ENCODE results near the gene ATP5MG.

Gene ATP5MG

GRCh38 chr11:118417801-118418200 is 16.4 kb downstream of the ATP5MG start:
- Histone ChIP-seq H3K27me3 (ENCODE audit: control insufficient read depth, low read length) (no peaks in the 10 kb centered on the region), H3K9me3 (ENCODE audit: control insufficient read depth, insufficient read depth, low read length) (no peaks in the 10 kb centered on the region), H3K9me2 (replicated peaks; ENCODE audit: control insufficient read depth, low read length) (no peaks in the 10 kb centered on the region), H3K4me1 (ENCODE audit: control insufficient read depth, low read length) (peaks cover 76% of the 10 kb centered on the region), H3K36me3 (ENCODE audit: control insufficient read depth, low read length) (peaks cover 13% of the 10 kb centered on the region), H3K27ac (ENCODE audit: low read depth, low read length) (no peak overlapping the region), H3K4me3 (ENCODE audit: low read length) (no peak overlapping the region), H3K79me2 (ENCODE audit: control insufficient read depth, low read length) (no peaks in the 10 kb centered on the region), H4K20me1 (ENCODE audit: control insufficient read depth, insufficient read depth, low read depth, low read length) (no peaks in the 10 kb centered on the region), H3F3A (ENCODE audit: control insufficient read depth, insufficient read depth) (peaks cover 17% of the 10 kb centered on the region), H3K4me2 (ENCODE audit: low read length) (no peak overlapping the region)
- no peak for TF ChIP-seq EZH2phosphoT487 (IDR thresholded peaks at IDR 0.05; ENCODE audit: borderline replicate concordance, low read length)
- no peak for TF ChIP-seq CTCF (IDR thresholded peaks at IDR 0.05; ENCODE audit: low read depth, low read length, poor library complexity, severe bottlenecking)

GRCh38 chr11:118418766-118419165 is 17.4 kb downstream of the ATP5MG start:
- Histone ChIP-seq H3K27ac (ENCODE audit: low read depth, low read length) (peak overlapping the region; percentile 42), H3K4me1 (ENCODE audit: control insufficient read depth, low read length) (peaks cover 67% of the 10 kb centered on the region), H3F3A (ENCODE audit: control insufficient read depth, insufficient read depth) (peaks cover 15% of the 10 kb centered on the region), H3K36me3 (ENCODE audit: control insufficient read depth, low read length) (peaks cover 10% of the 10 kb centered on the region), H4K20me1 (ENCODE audit: control insufficient read depth, insufficient read depth, low read depth, low read length) (no peaks in the 10 kb centered on the region), H3K9me2 (replicated peaks; ENCODE audit: control insufficient read depth, low read length) (no peaks in the 10 kb centered on the region), H3K4me3 (ENCODE audit: low read length) (peak overlapping the region; percentile 38), H3K79me2 (ENCODE audit: control insufficient read depth, low read length) (no peaks in the 10 kb centered on the region), H3K27me3 (ENCODE audit: control insufficient read depth, low read length) (no peaks in the 10 kb centered on the region), H3K9me3 (ENCODE audit: control insufficient read depth, insufficient read depth, low read length) (no peaks in the 10 kb centered on the region), H3K4me2 (ENCODE audit: low read length) (peak overlapping the region; percentile 54)
- TF ChIP-seq EZH2phosphoT487 (IDR thresholded peaks at IDR 0.05; ENCODE audit: borderline replicate concordance, low read length) = no peak
- no peak for TF ChIP-seq CTCF (IDR thresholded peaks at IDR 0.05; ENCODE audit: low read depth, low read length, poor library complexity, severe bottlenecking)

- H3F3A ChIP-seq (ENCODE audit: control insufficient read depth, insufficient read depth) = peaks cover 15% of the 10 kb centered on the region
- H3K4me1 ChIP-seq (ENCODE audit: control insufficient read depth, low read length) = peaks cover 21% of the 10 kb centered on the region
- no peaks in the 10 kb centered on the region for H3K9me2 ChIP-seq (replicated peaks; ENCODE audit: control insufficient read depth, low read length)
- H3K4me2 ChIP-seq (ENCODE audit: low read length) = peak overlapping the region; percentile 14
- no peaks in the 10 kb centered on the region for H3K27me3 ChIP-seq (ENCODE audit: control insufficient read depth, low read length)
- TF ChIP-seq CTCF (IDR thresholded peaks at IDR 0.05; ENCODE audit: low read depth, low read length, poor library complexity, severe bottlenecking) = no peak
- TF ChIP-seq EZH2phosphoT487 (IDR thresholded peaks at IDR 0.05; ENCODE audit: borderline replicate concordance, low read length) = no peak
- no peaks in the 10 kb centered on the region for H3K9me3 ChIP-seq (ENCODE audit: control insufficient read depth, insufficient read depth, low read length)
- H3K36me3 ChIP-seq (ENCODE audit: control insufficient read depth, low read length) = no peaks in the 10 kb centered on the region
- no peaks in the 10 kb centered on the region for H4K20me1 ChIP-seq (ENCODE audit: control insufficient read depth, insufficient read depth, low read depth, low read length)
- H3K27ac ChIP-seq (ENCODE audit: low read depth, low read length) = no peak overlapping the region
- H3K4me3 ChIP-seq (ENCODE audit: low read length) = no peak overlapping the region
- H3K79me2 ChIP-seq (ENCODE audit: control insufficient read depth, low read length) = no peaks in the 10 kb centered on the region
These were observed 26.3 kb downstream of the ATP5MG start for GRCh38 chr11:118427707-118428106.
